Stimulated activated CD4-positive, alpha-beta T cell treated with anti-CD3 and anti-CD28 coated beads, Interleukin-2, amount 100 ng/mL, for 48 hours (primary cell): ENCODE results near the gene FOXF2.

Source experiments
- DNase-seq, 2 donors: peaks; one replicate each; pipeline ENCODE4 v3.0.0-alpha.2; 2020

Gene FOXF2

DNA sequence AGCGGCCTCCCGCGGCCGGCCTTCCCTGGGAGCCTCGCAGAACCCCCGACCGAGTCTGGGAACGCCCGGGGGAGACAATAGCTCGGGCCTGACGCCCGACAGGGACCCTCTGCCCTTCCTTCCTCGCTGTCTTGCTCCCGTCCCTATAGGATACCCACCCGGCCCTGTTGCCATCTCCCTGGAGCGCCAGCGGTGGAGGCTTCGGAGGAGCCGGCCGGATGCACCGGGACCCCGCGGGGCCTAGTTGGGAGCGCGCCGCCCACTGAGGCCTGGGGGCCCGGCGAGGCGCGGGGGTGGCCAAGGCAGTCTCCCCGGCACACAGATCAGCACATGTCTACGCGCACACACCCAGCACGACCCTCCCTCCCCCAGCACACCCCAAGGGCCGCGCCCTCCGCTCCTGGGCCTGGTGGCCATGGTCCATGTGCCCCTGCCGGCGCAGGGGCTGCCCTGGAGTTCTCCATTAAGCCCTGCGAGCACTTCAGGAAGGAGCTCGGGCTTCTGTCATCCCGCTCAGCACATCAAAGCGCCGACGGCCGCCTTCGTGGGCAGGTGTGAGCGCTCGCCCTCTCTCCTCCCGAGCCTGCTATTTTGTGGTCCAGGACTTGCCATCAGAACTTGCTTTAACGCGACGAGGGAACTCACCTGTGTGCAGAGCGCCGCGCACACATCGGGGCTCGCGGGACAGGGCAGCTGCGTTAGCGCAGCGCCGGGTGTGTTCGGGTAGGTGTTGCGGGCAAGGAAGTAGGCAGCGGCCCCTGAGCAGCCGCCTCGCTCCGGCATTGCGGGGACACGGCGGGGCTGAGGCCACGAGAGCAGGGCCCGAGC is 3.7 kb downstream of the FOXF2 start:
- DNase-seq: no peak

- DNase-seq: no peak
Measured at GRCh38 chr6:1393641-1394283, 4.4 kb downstream of the FOXF2 start.

DNA sequence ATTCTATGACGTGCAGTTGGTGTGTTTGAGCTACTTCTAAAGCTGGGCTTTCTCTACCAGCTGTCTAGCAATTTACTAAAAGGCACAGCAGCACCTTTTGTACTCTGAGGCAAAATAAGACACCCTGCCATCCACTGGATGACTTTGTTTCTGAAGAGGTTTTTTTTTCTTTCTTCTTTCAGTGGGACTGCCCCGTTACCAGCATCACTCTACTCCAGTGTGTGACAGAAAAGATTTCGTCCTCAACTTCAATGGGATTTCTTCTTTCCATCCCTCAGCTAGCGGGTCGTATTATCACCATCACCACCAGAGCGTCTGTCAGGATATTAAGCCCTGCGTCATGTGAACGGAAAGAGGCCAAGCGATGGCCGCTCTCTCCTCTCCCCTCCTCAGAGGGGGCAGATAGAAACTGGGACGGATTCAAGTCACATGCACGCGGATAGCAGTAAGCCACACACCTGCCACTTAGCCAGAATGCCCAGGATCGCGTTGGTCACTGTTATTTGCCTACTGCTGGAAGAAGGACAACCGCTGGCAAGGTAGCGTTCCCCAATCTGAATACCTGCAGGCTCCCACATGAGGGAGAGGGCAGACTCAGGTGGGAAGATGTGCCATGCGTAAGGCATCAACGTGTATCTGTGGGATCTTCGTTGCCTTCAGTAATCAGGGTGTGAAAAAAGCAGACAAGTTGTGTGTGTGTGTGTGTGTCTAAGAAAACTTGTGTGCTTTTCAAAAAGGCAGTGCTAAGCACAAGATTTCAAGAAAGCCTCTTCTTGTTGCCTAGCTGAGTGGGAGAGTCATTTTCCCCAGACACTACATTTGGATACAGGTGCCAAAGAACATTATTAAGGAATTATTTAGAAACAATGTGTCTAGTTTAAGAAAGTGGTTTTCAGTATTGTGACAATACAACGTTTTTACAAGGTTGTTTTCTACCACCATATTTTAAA is 5.4 kb downstream of the FOXF2 start:
- no peak for DNase-seq

DNA sequence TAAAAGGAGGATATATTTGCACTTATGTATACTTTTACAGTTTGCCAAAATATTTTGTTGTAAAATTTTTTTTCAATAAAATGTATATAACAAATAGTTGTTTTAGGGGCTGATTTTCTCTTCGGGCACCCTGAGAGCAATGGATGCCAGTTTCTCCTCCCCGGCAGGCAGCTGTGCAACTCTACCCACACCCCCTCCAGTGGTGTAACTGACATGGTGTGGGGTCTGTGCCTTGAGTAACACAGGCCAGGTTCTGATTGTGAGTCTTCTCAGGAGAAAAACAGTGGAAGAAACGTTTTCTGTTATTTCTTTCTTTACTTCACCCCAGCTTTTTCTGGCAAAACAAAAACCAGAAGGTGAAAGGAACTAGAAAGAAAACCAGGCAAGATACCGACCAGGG is 6.1 kb downstream of the FOXF2 start:
- no peak for DNase-seq

GRCh38 chr6:1395941-1396908 is 6.8 kb downstream of the FOXF2 start:
- no peak for DNase-seq

- peak; percentile 69 to 75 for DNase-seq
Measured at GRCh38 chr6:1396952-1397868, 7.8 kb downstream of the FOXF2 start.

DNA sequence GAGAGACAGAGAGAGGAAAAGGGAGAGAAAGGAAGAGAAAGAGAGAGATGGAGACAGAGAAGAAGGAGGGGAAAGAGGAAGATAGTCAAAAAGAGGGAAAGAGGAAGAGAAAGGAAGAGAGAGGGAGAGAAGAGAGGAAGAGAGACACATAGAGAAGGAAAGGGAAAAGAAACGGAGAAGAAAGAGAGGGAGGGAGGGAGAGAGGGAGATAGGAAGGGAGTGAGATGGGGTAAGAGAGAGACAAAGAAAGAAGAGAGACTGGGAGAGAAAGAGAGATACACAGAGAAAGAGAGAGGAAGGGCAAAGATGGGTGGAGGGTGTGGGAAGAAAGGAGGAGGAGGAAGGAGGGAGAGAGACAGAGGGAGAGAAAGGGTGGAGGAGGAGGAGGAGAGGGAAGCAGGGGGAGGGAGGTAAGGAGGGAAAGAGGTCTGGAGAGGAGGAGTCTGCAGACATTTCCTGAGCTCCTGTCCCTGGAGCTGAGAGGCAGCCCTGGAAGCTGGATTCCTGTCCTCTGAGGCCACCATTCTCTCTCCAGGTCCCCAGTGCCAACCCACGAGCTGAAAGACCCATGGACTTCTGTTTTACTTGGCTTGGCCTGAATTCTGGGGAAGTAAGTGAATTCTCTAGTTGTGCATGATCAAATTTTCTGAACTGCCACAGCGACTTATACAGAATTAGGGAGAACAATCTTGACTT is 9.9 kb downstream of the FOXF2 start:
- DNase-seq: no peak

DNA sequence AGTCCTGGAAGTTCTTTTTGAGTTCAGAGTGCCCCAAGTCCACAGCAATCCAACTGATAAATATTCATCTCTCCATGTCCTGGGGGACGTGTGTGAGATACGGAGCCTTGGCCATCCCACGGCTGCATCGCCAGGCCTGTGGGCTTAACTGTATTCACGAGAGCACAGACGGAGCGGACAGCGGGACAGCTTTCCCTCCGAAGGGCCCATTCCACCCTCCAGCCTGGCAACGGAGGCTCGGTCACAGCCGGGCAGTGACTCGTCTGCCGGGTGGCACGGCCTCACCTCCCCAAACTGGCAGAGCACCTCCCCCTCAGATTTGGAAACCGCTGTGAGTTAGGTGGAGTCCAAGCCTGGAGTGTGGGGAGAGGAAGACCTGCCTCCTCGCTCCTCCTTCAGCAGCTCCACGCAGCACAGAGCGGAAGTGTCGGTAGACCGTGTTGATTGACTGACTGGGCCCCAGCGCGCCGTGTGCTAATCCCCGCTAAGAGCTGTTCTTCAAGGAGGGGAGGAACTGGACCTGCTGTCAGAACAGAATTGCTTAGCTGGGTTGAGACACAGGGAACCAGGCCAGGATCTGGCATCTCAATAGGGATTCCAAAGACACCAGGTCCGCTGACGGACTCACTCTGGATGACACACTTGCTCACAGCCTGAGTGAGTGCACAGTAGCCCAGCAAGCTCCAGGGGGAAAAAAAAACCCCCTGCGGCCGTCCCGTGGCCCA is 10.9 kb downstream of the FOXF2 start:
- DNase-seq: no peak

DNA sequence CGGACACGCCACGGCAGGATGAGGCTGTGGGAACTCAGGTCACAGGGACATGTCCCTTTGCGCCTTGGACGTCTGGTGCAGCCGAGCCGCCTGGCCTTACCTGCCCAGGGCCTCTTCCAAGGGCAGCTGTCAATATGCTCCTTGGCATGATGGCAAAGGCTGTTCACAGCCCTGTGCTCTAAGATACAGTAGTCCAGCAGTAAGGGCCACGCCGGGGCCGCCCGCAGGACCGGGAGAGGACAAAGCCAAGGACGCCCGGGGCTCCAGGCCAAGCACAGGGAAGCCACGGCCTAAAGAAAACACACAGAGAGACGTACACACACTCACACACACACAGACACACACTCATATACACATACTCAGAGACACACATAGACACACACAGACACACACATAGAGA is 13.0 kb downstream of the FOXF2 start:
- DNase-seq: no peak

DNA sequence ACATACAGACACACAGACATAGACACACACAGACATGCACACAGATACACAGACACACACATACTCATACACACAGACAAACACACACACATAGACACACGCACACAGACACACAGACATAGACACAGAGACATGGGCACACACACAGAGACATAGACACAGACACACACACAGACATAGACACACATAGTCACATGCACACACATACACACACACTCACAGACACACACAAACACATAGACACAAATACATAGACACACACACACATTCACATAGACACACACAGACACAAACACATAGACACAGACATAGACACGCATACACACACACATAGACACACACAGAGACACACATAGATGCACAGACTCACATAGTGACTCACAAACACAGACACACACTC is 13.5 kb downstream of the FOXF2 start:
- DNase-seq: no peak

DNA sequence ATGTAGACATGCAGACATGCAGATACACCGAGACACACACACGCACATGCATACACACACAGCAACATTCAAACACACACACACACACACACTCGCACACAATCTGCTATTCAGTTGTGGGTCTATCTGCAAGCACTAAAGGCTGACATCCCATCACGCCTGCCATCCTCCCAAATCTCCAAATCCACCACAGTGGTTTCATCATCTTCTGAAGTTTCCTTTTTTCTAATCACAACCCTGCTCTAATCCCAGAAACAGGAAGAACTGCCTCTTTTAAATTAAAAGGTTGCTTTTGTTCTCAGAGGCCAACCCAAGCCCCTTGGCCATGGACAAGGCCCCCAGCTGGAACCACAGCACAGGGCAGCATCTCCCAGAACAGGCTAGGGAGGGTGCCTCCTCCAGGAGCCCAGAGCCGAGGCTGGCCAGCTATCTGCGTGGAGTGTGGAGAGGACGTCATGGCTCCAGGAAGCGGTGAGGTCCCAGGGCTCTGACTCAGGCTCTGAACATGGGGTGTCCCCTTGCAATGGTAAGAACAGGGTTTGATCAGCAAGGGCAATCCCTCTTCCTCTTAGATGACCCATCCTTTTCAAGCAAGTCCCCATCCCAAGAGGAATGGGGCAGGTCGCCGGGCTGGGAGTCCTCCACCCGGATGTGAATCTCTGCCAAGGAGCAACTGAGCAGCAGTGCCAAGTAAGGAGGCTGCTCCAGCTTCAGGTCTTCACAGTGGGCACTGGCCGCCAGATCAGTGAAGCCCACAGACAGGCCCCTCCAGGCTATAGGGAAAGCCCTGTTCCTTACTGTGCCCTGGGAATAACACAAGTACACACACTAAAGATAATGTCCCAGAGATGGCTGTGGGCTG is 14.7 kb downstream of the FOXF2 start:
- DNase-seq: no peak

DNA sequence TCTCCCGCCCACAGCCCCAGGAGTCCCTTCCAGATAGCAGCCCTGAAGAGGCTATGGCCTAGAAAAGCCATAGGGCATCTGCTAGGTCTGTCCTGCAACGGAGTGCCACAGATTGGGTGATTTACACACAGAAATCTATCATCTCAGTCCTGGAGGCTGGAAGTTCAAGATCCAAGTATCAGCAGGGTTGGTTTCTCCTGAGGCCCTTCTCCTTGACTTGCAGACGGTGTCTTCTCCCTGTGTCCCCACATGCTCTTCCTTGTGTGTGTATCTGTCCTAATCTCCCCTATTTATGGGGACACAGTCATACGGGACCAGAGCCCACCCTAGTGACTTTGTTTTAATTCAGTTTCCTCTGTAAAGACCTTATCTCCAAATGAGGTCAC is 15.3 kb downstream of the FOXF2 start:
- no peak for DNase-seq

- DNase-seq: no peak
Measured at GRCh38 chr6:1405221-1405620, 15.8 kb downstream of the FOXF2 start.

DNA sequence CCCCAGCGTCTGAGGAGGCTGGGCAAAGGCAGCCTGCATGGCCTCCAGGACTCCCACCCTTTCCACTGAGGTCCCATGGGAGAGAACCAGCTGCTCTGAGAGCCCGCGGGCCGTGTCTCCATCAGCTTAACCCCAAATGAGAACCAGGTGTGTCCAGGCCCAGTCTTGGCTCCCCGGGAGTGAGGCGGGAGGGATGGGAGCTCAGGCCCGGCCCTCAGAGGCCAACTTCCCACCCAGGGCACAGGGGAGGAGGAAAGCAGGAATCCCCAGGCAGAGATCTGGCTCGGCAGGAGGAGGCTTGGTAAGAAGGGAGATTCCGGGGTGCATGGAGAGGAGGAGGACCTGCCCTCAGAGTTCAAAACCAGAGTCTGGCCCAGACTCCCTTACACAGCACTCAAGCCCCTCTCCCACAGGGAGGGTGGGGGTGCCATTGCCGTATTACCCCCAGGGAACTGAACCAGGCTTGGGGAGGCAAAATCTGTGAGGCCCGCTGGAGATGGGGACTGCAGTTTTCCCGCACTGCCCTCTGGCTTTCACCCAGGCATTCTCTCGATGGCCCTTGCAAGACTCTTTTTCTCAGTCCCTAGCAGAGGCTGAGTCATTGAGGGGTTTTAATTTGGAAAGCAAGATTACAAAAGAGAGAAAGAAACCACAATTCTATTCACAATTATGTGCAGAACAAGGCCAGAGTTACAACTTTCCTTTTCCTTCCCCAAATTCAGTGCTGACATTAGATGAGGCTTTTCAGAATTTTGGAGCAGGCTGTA is 17.1 kb downstream of the FOXF2 start:
- no peak for DNase-seq

DNA sequence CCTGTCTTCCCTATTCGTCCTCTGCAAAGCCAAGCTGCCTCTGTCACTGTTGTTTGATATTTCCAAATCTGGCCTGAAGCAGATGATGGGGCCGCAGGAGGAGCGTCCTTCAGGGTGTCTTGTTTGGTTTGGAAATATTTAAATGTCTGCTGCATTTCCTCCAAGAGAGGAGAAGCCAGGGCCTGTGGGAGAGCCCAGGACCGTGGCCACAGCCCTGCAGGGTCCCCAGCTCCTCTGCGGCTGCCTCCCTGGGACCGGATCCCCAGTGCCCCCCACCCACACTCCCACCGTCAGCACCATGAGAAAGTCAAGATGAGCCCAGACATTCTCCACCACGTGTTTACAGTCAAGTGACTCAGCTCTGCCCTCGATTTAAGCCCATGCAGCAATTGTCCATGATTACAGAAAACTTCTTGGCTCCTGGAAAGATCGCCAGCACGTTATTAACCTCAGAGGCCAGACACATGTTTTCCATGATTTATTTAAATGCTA is 18.2 kb downstream of the FOXF2 start:
- no peak for DNase-seq

GRCh38 chr6:1409774-1410465 is 20.5 kb downstream of the FOXF2 start:
- DNase-seq: no peak

- no peak for DNase-seq
Measured at GRCh38 chr6:1412901-1413300, 23.5 kb downstream of the FOXF2 start.
